Choroid plexus epithelial cell (primary cell): Measurements from ENCODE around the gene TMEM174.

Experiments used
- DNase-seq: peaks from one replicate; pipeline ENCODE4 v3.0.0-alpha.2; 2010; ENCODE audit warnings: low read depth
- H3K4me3 ChIP-seq: 2 replicates; pipeline ENCODE4 v1.5.1; 2011; ENCODE audit warnings: low read depth, mild to moderate bottlenecking, control low read depth, low read length, moderate library complexity
- TF ChIP-seq, protein P1 (sequence below): conservative IDR thresholded peaks from 2 replicates; pipeline ENCODE4 v1.5.1; 2011; ENCODE audit warnings: low read depth, mild to moderate bottlenecking, control low read depth, inconsistent platforms, low read length, moderate library complexity

Gene TMEM174

DNA sequence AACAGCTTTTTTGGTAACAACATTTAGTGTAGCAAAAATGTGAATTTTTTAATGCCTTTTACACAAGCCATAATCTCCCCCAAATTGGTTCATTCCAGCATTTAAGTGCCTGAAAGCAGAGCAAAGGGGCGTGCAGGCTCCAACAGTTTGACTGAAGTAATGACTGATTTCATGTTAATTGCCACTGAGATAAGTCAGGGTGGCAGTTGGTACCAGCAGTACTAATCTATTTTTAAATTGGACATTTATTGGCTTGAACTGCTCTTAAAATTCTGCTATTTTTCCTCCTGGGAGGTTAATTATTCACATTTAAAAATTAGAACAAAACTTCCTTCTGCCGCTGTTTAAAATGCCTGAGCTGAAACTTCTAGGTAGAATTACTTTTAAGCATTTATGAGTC is 40.2 kb upstream of the TMEM174 start:
- no peak overlapping the region for H3K4me3 ChIP-seq
- TF ChIP-seq, protein P1, sequence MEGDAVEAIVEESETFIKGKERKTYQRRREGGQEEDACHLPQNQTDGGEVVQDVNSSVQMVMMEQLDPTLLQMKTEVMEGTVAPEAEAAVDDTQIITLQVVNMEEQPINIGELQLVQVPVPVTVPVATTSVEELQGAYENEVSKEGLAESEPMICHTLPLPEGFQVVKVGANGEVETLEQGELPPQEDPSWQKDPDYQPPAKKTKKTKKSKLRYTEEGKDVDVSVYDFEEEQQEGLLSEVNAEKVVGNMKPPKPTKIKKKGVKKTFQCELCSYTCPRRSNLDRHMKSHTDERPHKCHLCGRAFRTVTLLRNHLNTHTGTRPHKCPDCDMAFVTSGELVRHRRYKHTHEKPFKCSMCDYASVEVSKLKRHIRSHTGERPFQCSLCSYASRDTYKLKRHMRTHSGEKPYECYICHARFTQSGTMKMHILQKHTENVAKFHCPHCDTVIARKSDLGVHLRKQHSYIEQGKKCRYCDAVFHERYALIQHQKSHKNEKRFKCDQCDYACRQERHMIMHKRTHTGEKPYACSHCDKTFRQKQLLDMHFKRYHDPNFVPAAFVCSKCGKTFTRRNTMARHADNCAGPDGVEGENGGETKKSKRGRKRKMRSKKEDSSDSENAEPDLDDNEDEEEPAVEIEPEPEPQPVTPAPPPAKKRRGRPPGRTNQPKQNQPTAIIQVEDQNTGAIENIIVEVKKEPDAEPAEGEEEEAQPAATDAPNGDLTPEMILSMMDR = no peak
- no peak for DNase-seq

DNA sequence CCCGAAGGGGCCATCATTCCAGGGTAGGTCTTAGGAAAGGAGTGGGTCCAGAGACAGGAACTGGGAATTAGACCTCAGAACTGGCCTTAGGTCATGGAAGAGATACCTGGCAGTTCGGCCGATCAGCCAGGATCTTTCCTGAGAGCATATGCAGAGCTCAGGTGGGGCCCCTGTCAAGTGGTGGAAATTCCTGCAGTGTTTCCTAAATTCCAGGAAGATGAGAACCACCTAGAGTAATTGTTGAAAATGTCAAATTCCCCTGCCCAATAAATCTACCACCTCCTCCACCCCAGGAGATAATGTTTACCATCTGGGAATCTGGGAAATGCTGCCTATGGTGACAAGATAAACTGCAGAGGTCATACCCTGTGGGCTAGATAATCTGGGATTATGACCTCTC is 38.0 kb upstream of the TMEM174 start:
- TF ChIP-seq, protein P1 = no peak
- H3K4me3 ChIP-seq = no peak overlapping the region
- no peak for DNase-seq

DNA sequence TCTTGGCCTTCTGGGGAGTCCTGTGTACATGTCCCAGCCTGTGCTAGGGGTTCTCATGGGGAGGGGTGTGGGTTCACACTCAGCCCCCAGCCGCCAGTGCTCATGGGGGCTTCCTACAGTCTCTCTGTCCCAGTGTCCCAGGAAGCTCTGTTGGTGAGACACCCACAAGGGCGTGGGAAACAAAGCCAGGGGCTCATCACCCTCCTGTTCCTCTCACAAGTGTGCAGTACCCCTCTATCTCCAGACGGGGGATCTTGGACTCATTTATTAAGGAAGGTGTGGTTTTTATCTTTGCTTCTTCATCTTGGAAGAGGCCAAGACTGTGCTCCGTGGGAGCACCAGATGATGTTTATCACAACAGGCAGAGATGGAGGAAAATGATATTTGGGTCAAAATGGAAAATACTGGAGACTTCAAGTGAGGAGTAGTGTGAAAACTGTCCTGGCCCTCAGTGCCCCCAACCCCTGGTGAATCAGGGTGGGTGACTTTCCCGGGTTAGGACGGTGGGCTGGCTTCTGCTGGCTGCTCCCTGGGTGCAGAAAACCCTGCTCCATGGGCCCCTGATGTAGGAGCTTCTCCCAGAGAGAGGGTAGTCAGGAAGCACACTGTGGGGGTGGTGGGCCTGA is 37.5 kb upstream of the TMEM174 start:
- H3K4me3 ChIP-seq = no peak overlapping the region
- peak; percentile 75 for DNase-seq
- TF ChIP-seq, protein P1 = peak; percentile 74

DNA sequence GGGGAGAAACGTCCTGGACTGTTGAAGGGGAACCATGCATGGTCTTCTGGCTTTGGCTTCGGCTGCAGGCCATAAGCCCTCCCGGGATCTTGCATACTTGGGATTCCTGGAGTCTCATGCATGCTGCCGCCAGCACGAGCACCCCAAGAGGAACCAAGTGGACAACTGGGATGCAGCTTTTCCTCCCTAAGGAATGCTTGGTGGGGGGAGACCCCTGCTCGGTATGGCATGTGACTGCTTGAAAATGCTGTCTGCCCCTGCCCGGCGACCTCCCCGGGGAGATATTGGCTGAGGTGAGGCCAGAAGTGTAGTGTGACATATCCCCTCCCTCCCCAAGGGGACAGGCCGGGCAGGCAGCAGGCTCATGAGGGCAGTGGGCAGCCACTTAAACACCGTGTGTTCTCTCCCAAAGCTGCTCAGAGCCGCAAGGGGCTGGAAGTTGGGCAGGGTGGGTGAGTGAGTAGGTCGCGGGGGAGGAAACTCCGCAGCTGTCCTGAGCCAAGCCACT is 36.9 kb upstream of the TMEM174 start:
- H3K4me3 ChIP-seq = no peak overlapping the region
- DNase-seq = no peak
- TF ChIP-seq, protein P1 = no peak

DNA sequence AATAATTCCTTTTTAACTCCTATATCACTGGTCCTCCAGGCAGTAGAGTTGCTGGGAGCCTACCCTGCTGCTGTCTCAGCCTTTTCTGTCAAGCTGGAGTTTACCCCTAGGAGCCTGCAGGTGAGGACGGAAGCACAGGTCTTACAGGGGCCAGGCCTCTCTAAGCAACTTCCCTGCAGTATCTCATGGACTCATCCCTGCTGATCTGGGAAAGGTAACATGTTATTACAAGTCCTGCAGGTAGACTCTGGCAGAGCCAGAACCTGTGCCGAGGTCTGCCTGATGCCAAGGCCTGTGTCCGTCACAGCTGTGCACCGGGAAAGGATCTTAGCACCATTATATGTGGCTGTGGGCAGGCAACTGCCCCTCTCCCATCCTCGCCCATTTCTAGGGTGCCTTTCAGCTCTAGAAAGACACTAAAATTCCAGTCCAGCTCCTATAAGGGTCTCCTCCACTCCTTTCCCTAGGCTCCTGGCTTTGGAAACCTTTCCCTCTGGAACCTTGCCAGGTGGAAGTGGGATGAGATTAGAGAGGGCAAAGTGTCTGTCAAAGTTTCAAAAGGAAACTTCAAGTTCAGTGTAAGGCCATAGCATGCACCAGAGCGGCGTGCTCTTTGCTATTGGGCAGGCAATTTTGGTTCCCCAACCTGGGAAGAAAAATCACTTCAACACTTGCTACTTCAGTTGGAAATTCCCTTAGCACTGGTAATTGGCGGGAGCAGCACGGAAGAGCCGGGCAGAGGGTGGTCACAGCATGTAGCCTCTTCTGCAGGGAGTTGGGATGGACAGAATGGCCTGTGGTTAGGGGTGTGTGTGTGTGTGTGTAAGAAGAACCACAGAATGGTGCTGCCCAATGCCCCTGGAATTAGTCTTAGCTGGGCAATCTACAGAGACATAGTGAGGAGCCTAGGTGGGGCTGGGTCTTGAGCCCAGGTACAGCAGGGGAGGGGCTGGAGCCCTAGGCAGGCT is 35.1 kb upstream of the TMEM174 start:
- no peak overlapping the region for H3K4me3 ChIP-seq
- DNase-seq = no peak
- TF ChIP-seq, protein P1 = no peak

DNA sequence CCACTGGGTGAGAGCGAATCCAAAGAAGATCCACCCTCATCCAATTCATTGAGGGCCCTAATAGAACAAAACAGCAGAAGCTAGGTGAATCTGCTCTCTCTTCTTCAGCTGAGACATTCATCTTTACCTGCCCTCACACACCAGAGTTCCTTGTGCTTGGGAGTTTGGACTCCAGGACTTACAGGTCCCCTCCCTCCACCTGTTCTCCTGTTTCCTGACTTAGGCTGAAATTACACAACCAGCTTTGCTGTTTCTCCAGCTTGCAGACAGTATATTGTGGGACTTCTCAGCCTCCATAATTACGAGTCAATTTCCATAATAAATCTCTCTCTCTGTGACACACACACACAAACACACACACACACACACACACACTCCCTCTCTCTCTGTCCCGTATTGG is 33.5 kb upstream of the TMEM174 start:
- TF ChIP-seq, protein P1 = no peak
- no peak for DNase-seq
- no peak overlapping the region for H3K4me3 ChIP-seq
